MM.1S (cell line): ENCODE results near the gene PDE6B.

ENCODE experiments used
- CTCF ChIP-seq: fragments of 300-600 bp; sonication (generic); IDR thresholded peaks from 2 replicates; pipeline ENCODE4 v1.5.1; 2016; ENCODE audit warnings: antibody characterized with exemption, low read length, mixed read lengths
- EZH2 ChIP-seq: fragments of 300-600 bp; sonication (generic); optimal IDR thresholded peaks from 2 replicates; pipeline ENCODE3; 2017; ENCODE audit warnings: low read depth, mild to moderate bottlenecking, antibody characterized with exemption, low read length, mixed read lengths
- EZH2phosphoT487 ChIP-seq: fragments of 300-600 bp; sonication (generic); IDR thresholded peaks from 2 replicates; pipeline ENCODE4 v1.6.1; 2018; ENCODE audit warnings: antibody characterized with exemption, low read length

GRCh38 chr4:656436-657337, 31.3 kb downstream of the PDE6B start:
- TF ChIP-seq CTCF: no peak
- no peak for TF ChIP-seq EZH2phosphoT487
- TF ChIP-seq EZH2: no peak
